Fibroblast of lung (primary cell): Measurements from ENCODE around the gene CCSER2.

Experiments
- EZH2 ChIP-seq: IDR thresholded peaks from 2 replicates; pipeline ENCODE4 v1.5.1; 2012; ENCODE audit warnings: low read length, control low read depth, mild to moderate bottlenecking; ENCODE audit errors: missing control alignments
- TF ChIP-seq, protein P1 (sequence below), 2 donors: IDR thresholded peaks in 1 of 2; conservative IDR thresholded peaks in 1 of 2; 1 replicate in 1 of 2; 2 replicates in 1 of 2; pipeline ENCODE4 v1.5.1; 2011 to 2012; ENCODE audit warnings: low read length in 2 of 2, control low read depth in 1 of 2, inconsistent platforms in 1 of 2, low read depth in 1 of 2, mild to moderate bottlenecking in 1 of 2

DNA sequence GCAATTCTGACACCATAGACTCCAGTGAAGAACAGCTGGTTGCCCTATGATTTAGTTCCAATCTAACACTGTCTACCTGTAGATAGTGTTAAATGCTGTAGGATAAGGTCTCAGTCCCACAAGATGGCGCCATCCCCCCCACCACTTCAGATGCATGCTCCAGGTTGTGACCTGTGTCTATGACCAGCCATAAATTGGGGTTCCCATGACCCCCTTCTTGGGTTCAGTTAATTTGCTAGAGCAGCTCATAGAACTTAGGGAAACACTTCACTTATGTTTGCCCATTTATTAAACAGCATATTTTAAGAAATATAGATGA lies 13.1 kb downstream of the CCSER2 start:
- TF ChIP-seq, protein P1, sequence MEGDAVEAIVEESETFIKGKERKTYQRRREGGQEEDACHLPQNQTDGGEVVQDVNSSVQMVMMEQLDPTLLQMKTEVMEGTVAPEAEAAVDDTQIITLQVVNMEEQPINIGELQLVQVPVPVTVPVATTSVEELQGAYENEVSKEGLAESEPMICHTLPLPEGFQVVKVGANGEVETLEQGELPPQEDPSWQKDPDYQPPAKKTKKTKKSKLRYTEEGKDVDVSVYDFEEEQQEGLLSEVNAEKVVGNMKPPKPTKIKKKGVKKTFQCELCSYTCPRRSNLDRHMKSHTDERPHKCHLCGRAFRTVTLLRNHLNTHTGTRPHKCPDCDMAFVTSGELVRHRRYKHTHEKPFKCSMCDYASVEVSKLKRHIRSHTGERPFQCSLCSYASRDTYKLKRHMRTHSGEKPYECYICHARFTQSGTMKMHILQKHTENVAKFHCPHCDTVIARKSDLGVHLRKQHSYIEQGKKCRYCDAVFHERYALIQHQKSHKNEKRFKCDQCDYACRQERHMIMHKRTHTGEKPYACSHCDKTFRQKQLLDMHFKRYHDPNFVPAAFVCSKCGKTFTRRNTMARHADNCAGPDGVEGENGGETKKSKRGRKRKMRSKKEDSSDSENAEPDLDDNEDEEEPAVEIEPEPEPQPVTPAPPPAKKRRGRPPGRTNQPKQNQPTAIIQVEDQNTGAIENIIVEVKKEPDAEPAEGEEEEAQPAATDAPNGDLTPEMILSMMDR (conservative IDR thresholded peaks at IDR 0.05 in 1 of 2, IDR thresholded peaks at IDR 0.05 in 1 of 2; ENCODE audit: low read depth in 1 of 2, low read length in 2 of 2), result no peak
- TF ChIP-seq EZH2, result no peak
